Breast epithelium (tissue), 3 donors: ENCODE data around the gene GHRH.

Source experiments
- POLR2A ChIP-seq: fragments of 450-650 bp; IDR thresholded peaks from one replicate; pipeline ENCODE4 v1.6.1; 2016; ENCODE audit warnings: antibody characterized with exemption, mild to moderate bottlenecking, moderate library complexity
- POLR2AphosphoS5 ChIP-seq, 3 donors: sonication (generic); formaldehyde crosslinking; IDR thresholded peaks; one replicate each; pipeline ENCODE4 v1.6.1; 2017; ENCODE audit warnings: antibody characterized with exemption in 3 of 3
- TF ChIP-seq, protein P1 (sequence below), 3 donors: fragments of 450-650 bp; IDR thresholded peaks; one replicate each; pipeline ENCODE4 v1.5.1; 2016 to 2017; ENCODE audit warnings: antibody characterized with exemption in 3 of 3, mild to moderate bottlenecking in 3 of 3, moderate library complexity in 3 of 3

DNA sequence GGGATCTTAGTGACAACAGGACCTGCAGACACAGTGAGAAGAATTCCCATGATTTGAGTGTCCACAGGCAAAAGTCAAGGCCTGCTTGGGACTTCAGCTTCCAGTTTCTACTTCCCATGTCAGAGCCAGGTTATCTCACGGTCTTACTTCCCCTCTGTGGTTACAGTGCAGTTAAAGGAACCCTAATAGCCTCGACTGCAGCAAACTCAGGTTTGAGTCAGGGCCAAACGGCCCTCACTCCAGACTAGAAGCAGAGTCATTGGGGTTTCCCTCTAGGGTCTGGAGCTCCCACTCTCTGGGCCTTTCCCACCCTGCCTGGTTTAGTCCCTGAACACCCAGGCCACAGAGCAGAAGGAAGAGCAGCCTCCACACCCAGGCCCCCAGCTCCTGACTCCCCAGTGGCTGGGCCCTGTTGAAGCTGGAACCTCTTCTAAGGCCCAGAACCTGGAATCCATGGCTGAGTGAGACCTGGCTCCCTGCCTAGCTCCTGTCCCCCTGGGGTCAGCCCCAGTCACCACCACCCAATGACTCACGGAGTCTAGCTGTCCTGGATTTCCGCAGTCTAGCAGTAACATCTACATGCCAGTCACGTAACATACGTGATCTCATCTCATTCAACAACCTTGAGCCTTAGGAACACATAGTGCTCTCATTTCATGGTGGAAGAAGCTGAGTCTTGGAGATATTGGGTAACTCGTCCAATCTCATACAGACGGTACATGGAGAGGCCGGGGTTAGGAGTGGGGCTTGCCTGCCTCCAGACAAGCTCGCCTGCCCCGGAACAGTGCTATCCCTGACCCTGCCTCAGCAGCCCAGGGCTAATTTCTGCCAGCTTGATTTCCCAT lies 9.2 kb upstream of the GHRH start:
- TF ChIP-seq, protein P1, sequence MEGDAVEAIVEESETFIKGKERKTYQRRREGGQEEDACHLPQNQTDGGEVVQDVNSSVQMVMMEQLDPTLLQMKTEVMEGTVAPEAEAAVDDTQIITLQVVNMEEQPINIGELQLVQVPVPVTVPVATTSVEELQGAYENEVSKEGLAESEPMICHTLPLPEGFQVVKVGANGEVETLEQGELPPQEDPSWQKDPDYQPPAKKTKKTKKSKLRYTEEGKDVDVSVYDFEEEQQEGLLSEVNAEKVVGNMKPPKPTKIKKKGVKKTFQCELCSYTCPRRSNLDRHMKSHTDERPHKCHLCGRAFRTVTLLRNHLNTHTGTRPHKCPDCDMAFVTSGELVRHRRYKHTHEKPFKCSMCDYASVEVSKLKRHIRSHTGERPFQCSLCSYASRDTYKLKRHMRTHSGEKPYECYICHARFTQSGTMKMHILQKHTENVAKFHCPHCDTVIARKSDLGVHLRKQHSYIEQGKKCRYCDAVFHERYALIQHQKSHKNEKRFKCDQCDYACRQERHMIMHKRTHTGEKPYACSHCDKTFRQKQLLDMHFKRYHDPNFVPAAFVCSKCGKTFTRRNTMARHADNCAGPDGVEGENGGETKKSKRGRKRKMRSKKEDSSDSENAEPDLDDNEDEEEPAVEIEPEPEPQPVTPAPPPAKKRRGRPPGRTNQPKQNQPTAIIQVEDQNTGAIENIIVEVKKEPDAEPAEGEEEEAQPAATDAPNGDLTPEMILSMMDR (IDR thresholded peaks at IDR 0.05): no peak
- TF ChIP-seq POLR2AphosphoS5 (IDR thresholded peaks at IDR 0.05) (no peak), POLR2A (no peak)
